Activated naive CD4-positive, alpha-beta T cell (primary cell): ENCODE data around the gene CYGB.

ENCODE experiments used
- DNase-seq, 4 experiments: peaks; one replicate each; lab custom pipeline; 2025; lab: John Stamatoyannopoulos, UW

The CYGB gene

GRCh38 chr17:76537578-76538280 lies at the start of gene CYGB:
TSS of gene CYGB (minus strand) at chr17:76537709. CDS start at chr17:76537542, 167 bp downstream.
- DNase-seq, result no peak

GRCh38 chr17:76586741-76587487 lies 49.4 kb upstream of the CYGB start:
- DNase-seq, result no peak

- DNase-seq, result peak in 1 of 4 experiments; percentile 10
These were observed 48.4 kb upstream of the CYGB start, which contains the start of gene ST6GALNAC2 for GRCh38 chr17:76585649-76586593. TSS of gene ST6GALNAC2 (minus strand) at chr17:76585860. CDS start at chr17:76585808, 52 bp downstream.

- no peak for DNase-seq
These were observed 47.6 kb upstream of the CYGB start for GRCh38 chr17:76585033-76585648.

DNA sequence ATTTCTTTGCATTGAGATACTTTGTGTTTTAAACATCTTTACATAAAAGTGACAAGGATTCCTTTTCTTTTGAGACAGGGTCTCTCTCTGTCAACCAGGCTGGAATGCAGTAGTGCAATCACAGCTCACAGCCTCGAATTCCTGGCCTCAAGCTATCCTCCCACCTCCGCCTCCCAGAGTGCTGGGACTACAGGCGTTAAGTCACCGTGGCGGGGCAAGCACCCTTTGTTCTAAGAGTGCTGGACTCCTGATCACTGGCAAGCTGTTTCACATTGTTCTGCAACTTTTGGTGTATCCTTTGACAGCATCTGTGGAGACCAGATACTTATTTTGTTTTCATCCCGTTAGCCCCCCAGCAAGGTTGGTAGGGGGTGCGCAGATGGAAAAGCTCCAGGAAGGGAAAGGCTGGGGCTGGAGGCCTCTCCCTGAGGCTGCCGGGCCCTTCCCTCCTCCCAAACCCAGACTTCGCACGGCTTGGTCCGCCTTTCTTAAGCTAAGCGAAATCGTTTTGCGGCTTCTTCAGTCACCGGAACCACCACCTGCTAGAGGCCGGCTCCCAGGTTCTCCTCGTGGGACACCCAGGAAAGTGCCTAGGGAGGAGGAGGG lies 47.0 kb upstream of the CYGB start:
- DNase-seq, result no peak

GRCh38 chr17:76582660-76583059 lies 45.2 kb upstream of the CYGB start:
- DNase-seq, result no peak

DNA sequence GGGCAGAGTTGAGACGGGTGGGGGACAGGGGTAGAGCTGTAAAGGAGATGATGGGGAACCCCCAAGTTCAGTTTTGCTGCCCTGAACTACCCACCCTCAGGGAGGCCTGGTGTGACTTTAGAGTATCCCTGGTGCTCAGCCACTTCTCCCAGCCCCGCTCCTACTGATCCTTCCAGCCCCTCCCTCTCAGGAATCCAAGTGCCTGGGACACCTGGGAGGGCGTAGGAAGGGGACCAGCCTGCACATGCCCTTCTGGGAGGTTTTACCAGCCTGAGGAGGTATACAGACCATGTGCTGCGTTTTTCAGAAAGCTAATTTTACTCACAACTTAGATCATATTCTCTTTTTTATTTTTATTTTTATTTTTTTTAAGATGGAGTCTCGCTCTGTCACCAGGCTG lies 44.0 kb upstream of the CYGB start:
- DNase-seq, result no peak

GRCh38 chr17:76579281-76579680 lies 41.8 kb upstream of the CYGB start:
- no peak for DNase-seq

DNA sequence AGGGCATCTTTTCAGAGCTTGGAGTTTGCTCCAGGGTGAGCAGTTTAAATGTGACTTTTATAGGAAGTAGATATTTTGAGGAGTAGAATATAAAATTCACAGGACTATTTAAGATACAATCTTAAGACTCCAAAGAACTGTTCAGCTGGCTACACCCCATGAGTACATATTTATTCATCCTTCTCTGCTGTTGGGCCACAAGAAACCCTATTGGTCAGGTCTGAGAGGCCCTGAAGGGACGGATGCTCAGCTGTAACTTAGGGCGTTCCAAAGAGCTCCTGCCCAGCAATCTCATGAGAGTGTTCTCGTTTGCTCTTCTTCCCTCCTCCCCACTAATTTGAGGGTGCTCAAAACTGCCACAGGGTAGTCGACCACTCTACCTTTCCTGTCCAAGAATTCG lies 40.9 kb upstream of the CYGB start:
- no peak for DNase-seq

- DNase-seq, result no peak
These were observed 40.4 kb upstream of the CYGB start for GRCh38 chr17:76577876-76578275.

GRCh38 chr17:76576189-76576588 lies 38.7 kb upstream of the CYGB start:
- no peak for DNase-seq

GRCh38 chr17:76575570-76575969 lies 38.1 kb upstream of the CYGB start:
- no peak for DNase-seq

- no peak for DNase-seq
These were observed 36.7 kb upstream of the CYGB start for GRCh38 chr17:76574166-76574565.

GRCh38 chr17:76573096-76573495 lies 35.6 kb upstream of the CYGB start:
- DNase-seq, result no peak

DNA sequence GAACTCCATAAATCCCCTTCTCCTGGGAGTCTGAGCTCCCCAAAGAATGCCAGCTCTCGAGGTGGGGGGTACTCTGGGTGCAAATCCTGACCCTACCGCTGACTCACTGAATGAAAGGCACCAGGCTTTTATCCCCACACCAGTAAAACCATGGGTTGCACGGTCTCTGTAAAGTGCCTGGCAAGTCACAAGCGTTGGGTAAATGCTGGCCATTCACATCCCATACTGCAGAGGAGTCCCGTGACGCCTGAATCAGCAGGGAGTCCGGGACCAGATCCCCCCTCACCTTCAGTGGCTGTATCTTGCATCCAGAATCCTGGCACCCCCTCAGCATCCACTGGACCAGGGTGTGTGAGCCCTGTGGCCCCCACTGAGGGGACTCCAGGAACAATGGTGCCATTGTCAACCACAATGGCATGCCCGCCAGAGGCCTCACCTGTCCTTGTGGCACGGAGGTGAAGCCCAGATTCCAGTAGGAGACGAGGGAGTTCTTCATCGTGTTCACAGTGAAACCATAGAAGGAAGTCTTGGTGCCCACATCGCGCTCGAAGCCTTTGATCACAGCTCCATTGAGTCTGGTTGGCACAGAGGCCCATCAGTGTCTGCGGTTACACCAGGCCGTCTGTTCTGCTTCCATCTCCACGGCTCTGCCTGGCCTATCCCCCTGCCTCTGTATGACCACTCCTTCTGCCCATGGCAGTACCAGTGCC lies 34.8 kb upstream of the CYGB start:
- DNase-seq, result no peak

DNA sequence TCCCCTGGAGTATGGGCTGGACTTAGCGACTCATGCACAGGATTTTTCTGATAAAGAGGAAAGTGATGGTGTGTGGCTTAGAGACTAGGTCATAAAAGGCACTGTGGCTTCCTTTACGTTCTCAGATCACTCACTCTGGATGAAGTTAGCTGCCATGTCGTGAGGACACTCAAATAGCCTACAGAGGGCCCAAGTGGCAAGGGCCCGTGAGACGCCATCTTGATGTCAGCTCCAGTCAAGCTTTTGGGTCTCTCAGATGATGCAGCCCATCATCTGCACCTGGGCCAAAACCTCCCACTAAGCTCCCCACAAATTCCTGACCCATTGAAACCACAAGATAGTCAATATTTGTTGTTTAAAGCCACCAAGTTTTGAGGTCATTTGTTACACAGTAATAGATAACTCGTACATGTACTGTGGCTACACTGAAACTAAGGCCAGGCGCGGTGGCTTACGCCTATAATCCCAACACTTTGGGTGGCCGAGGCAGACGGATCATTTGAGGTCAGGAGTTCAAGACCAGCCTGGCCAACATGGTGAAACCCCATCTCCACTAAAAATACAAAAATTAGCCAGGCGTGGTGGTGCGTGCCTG lies 33.5 kb upstream of the CYGB start:
- DNase-seq, result no peak

- no peak for DNase-seq
These were observed 32.9 kb upstream of the CYGB start for GRCh38 chr17:76570457-76570856.

GRCh38 chr17:76569607-76570279 lies 32.2 kb upstream of the CYGB start:
- DNase-seq, result no peak

- DNase-seq, result no peak
These were observed 31.3 kb upstream of the CYGB start for GRCh38 chr17:76568811-76569221.
